Stimulated activated naive B cell treated with anti-CD40 and anti-IgM and Interleukin-4, amounts not matched to agents 10 μg/mL and 1 μg/mL and 100 μg/mL, for 72 hours (primary cell): ENCODE data around the gene LRRC17.
"Not testable (repeated sequence)": the region's sequence is repeated elsewhere in the genome, so short reads cannot be mapped to it uniquely, and the experiment has no call there.

ENCODE experiments used
- ATAC-seq, 2 donors: fragments of 150-1000 bp; cut with Tn5 transposase; replicated peaks; 2 replicates each; pipeline ENCODE4 v1.10.0; 2021; ENCODE audit warnings: moderate library complexity in 1 of 2
- DNase-seq: peaks from one replicate; pipeline ENCODE4 v3.0.0; 2021
- H3K27ac Mint-ChIP-seq: one replicate; pipeline ENCODE4 v1.8.0; 2022; ENCODE audit warnings: mild to moderate bottlenecking, mixed read lengths
- H3K27me3 Mint-ChIP-seq, 2 donors: one replicate each; pipeline ENCODE4 v1.8.0; 2022; ENCODE audit warnings: mixed read lengths in 2 of 2
- H3K36me3 Mint-ChIP-seq, 2 donors: one replicate each; pipeline ENCODE4 v1.8.0; 2022; ENCODE audit warnings: mixed read lengths in 2 of 2, mild to moderate bottlenecking in 1 of 2
- H3K4me1 Mint-ChIP-seq, 2 donors: one replicate each; pipeline ENCODE4 v1.8.0; 2022; ENCODE audit warnings: mixed read lengths in 2 of 2, mild to moderate bottlenecking in 1 of 2
- H3K4me3 Mint-ChIP-seq, 2 donors: one replicate each; pipeline ENCODE4 v1.8.0; 2022; ENCODE audit warnings: mild to moderate bottlenecking in 2 of 2, mixed read lengths in 2 of 2, moderate library complexity in 1 of 2
- H3K9me3 Mint-ChIP-seq, 2 donors: one replicate each; pipeline ENCODE4 v1.8.0; 2022; ENCODE audit warnings: mixed read lengths in 2 of 2, mild to moderate bottlenecking in 1 of 2

Gene LRRC17

DNA sequence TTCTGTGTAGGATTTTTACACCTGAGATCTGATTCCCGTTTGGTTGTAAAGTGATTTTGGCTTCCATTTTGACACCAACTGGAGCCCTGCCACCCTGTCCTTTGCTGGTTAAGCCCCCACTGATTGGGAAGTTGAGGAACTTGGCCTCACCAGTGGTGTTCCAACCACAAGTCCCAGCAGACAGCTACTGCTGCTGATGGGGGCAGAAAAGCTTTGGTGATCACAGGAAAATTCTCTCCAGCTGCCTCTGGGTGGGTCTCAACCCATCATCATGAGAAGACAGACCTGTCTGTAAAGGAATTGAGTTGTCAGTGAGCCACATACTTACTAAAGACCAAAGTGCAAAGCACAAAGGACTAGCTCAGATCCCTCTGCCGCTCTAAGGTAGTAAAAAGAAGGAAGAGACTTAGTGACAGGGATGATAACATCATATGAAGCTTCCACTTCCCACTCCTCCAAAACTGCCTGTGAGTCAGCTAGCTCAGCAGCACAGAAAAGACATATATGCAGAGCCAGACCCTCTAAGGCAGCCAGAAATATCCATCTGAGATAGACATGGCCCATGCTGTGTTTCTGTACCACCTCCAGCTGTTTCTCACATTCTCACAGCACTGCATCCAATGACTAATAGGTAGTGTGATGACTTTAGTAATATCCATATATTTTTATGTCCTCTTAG lies 22.4 kb upstream of the LRRC17 start:
- Mint-ChIP-seq H3K27ac (no peak overlapping the region), H3K9me3 (no peaks in the 10 kb centered on the region)
- no peak for ATAC-seq

DNA sequence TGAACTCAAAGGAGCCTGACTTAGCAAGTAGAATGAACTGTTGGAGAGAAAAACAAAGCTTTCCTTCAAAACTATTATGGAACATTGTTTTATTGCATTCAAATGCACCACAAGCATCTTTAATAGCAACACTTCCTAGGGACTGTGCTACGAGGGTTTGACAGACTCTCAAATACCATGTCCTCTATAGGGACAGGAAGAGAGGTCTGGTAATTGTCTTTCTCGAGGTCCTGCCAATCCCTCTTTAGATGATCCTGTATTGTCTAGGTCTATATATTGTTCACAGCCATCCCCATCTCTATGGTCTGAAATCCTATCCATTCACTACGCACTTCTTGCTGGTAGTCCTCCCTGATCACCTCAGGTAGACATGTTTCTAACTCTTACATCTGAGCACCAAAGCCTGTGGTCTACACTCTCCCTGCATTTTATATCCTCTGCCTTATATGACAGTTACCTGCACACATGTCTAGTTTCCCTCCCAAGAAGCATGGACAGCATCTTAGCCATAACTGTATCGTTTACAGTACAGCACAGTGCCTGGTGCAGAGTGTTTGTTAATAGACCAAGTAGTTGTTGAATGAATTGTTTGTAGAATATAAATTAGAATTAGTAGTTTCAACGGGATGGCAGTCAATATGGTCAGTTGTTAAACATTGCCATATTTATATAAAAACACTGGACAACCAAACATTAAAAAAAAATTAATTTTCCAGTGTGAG lies 21.7 kb upstream of the LRRC17 start:
- H3K4me1 Mint-ChIP-seq: peaks cover 0 to 2% of the 10 kb centered on the region in 2 donors
- H3K4me3 Mint-ChIP-seq: no peak overlapping the region
- H3K36me3 Mint-ChIP-seq: no peaks in the 10 kb centered on the region
- ATAC-seq (no peak), DNase-seq (no peak)
- no peaks in the 10 kb centered on the region for H3K27me3 Mint-ChIP-seq
- H3K27ac Mint-ChIP-seq: no peak overlapping the region
- H3K9me3 Mint-ChIP-seq: no peaks in the 10 kb centered on the region

More for the DNA sequence above, 22.4 kb upstream of the LRRC17 start:
- Mint-ChIP-seq H3K4me3 (no peak overlapping the region), H3K27me3 (no peaks in the 10 kb centered on the region), H3K36me3 (no peaks in the 10 kb centered on the region), H3K4me1 (peaks cover 0 to 2% of the 10 kb centered on the region in 2 donors)
- no peak for DNase-seq

- Mint-ChIP-seq H3K9me3 (no peaks in the 10 kb centered on the region), H3K27ac (no peak overlapping the region), H3K4me3 (no peak overlapping the region), H3K27me3 (no peaks in the 10 kb centered on the region), H3K36me3 (no peaks in the 10 kb centered on the region), H3K4me1 (peaks cover 0 to 2% of the 10 kb centered on the region in 2 donors)
- DNase-seq: no peak
- no peak for ATAC-seq
Observed at GRCh38 chr7:102891693-102892261, 21.0 kb upstream of the LRRC17 start.

GRCh38 chr7:102892631-102893278 lies 20.0 kb upstream of the LRRC17 start:
- Mint-ChIP-seq H3K27me3 (no peaks in the 10 kb centered on the region), H3K9me3 (no peaks in the 10 kb centered on the region), H3K27ac (no peak overlapping the region), H3K36me3 (no peaks in the 10 kb centered on the region), H3K4me1 (peaks cover 0 to 2% of the 10 kb centered on the region in 2 donors), H3K4me3 (no peak overlapping the region)
- no peak for DNase-seq
- peak; percentile 60 to 69 for ATAC-seq

GRCh38 chr7:102895602-102896001 lies 17.2 kb upstream of the LRRC17 start:
- DNase-seq (no peak), ATAC-seq (no peak)
- Mint-ChIP-seq H3K27me3 (no peaks in the 10 kb centered on the region), H3K36me3 (no peaks in the 10 kb centered on the region), H3K4me1 (peaks cover 0 to 2% of the 10 kb centered on the region in 2 donors), H3K4me3 (no peak overlapping the region), H3K9me3 (no peaks in the 10 kb centered on the region), H3K27ac (no peak overlapping the region)

- no peak overlapping the region for H3K27ac Mint-ChIP-seq
- no peaks in the 10 kb centered on the region for H3K36me3 Mint-ChIP-seq
- H3K4me3 Mint-ChIP-seq: no peak overlapping the region
- ATAC-seq: no peak
- no peaks in the 10 kb centered on the region for H3K27me3 Mint-ChIP-seq
- H3K4me1 Mint-ChIP-seq: peaks cover 0 to 2% of the 10 kb centered on the region in 2 donors
- no peak for DNase-seq
- H3K9me3 Mint-ChIP-seq: no peaks in the 10 kb centered on the region
Observed at GRCh38 chr7:102896585-102896984, 16.2 kb upstream of the LRRC17 start.

GRCh38 chr7:102897211-102897631 lies 15.6 kb upstream of the LRRC17 start:
- ATAC-seq (no peak), DNase-seq (no peak)
- Mint-ChIP-seq H3K27ac (no peak overlapping the region), H3K27me3 (no peaks in the 10 kb centered on the region), H3K36me3 (no peaks in the 10 kb centered on the region), H3K4me1 (peaks cover 0 to 2% of the 10 kb centered on the region in 2 donors), H3K9me3 (no peaks in the 10 kb centered on the region), H3K4me3 (no peak overlapping the region)

- H3K9me3 Mint-ChIP-seq: no peaks in the 10 kb centered on the region
- no peaks in the 10 kb centered on the region for H3K27me3 Mint-ChIP-seq
- peaks cover 0 to 2% of the 10 kb centered on the region in 2 donors for H3K4me1 Mint-ChIP-seq
- no peak overlapping the region for H3K4me3 Mint-ChIP-seq
- ATAC-seq (no peak), DNase-seq (no peak)
- H3K36me3 Mint-ChIP-seq: no peaks in the 10 kb centered on the region
- no peak overlapping the region for H3K27ac Mint-ChIP-seq
Observed at GRCh38 chr7:102897856-102898531, 14.8 kb upstream of the LRRC17 start.

DNA sequence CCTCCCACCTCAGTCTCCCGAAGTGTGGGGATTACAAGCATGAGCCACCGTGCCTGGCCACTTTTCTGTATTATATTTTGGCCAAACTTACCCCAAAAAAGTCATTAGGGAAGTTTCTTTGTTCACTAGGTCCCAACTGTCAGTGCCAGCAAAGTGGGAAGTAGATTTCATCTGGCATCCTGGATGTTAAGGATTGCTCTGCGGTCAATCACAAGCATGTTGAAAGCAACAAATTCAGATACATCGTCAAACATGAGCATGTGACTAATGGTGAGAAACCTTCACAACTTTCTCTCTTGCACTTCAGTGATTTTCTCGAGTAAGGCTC lies 14.3 kb upstream of the LRRC17 start:
- H3K27me3 Mint-ChIP-seq: no peaks in the 10 kb centered on the region
- no peak for ATAC-seq

DNA sequence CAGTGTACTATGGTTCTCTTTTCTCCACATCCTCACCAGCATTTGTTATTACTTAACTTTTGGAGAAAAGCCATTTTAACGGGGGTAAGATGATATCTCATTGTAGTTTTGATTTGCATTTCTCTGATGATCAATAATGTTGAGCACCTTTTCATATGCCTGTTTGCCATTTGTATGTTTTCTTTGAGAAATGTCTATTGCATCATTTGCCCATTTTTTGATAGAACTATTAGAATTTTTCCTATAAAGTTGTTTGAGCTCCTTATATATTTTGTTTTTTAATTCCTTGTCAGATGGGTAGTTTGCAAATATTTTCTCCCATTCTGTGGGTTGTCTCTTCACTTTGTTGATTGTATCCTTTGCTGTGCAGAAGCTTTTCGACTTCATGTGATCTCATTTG lies 10.7 kb upstream of the LRRC17 start:
- H3K4me3 Mint-ChIP-seq, ATAC-seq, DNase-seq, H3K27me3 Mint-ChIP-seq, H3K36me3 Mint-ChIP-seq, H3K27ac Mint-ChIP-seq, H3K4me1 Mint-ChIP-seq: not testable (repeated sequence)
- H3K9me3 Mint-ChIP-seq: peaks cover 0 to 13% of the 10 kb centered on the region in 2 donors

More for the DNA sequence above, 14.3 kb upstream of the LRRC17 start:
- H3K4me3 Mint-ChIP-seq: no peak overlapping the region
- no peak overlapping the region for H3K27ac Mint-ChIP-seq
- no peaks in the 10 kb centered on the region for H3K4me1 Mint-ChIP-seq
- no peaks in the 10 kb centered on the region for H3K36me3 Mint-ChIP-seq
- H3K9me3 Mint-ChIP-seq: no peaks in the 10 kb centered on the region
- DNase-seq: no peak

DNA sequence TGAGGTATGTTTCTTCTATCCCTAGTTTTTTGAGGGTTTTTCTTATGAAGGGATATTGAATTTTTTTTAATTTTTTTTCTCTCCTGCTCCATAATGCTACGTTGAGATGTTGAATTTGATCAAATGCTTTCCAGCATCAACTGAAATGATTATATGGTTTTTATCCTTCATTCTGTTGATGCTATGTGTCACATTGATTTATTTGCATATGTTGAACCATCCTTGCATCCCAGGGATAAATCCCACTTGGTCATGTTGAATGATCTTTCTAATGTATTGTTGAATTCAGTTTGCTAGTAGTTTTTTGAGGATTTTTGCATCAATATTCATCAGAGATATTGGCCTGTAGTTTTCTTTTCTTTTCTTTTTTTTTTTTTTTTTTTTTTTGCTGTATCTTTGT lies 9.2 kb upstream of the LRRC17 start:
- H3K4me1 Mint-ChIP-seq, H3K27ac Mint-ChIP-seq, ATAC-seq, DNase-seq, H3K27me3 Mint-ChIP-seq, H3K4me3 Mint-ChIP-seq: not testable (repeated sequence)
- Mint-ChIP-seq H3K36me3 (peaks cover 7 to 11% of the 10 kb centered on the region in 2 donors), H3K9me3 (peaks cover 0 to 13% of the 10 kb centered on the region in 2 donors)

DNA sequence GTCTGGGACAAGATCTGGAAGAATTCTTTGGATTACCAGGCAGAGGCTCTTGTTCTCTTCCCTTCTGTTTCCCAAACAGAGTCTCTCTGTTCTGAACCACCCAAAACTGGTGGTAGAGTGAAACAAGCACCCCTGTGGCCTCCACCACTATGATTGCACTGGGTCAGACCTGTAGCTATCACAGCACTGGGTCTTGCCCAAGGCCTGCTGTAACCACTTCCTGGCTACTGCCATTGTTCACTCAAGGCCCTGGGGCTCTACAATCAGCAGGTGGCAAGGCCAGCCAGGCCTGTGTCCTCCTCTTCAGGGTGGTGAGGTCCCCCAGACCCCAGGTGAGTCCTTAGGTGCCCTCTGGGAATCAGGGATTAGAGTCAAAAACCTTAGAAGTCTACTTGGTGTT lies 4.1 kb upstream of the LRRC17 start:
- Mint-ChIP-seq H3K4me1 (peaks cover 1 to 7% of the 10 kb centered on the region in 2 donors), H3K27ac (no peak overlapping the region), H3K36me3 (peaks cover 12 to 28% of the 10 kb centered on the region in 2 donors), H3K9me3 (peaks cover 0 to 13% of the 10 kb centered on the region in 2 donors), H3K27me3 (no peaks in the 10 kb centered on the region), H3K4me3 (no peak overlapping the region)
- no peak for ATAC-seq
- DNase-seq: no peak

- Mint-ChIP-seq H3K36me3 (peaks cover 4 to 16% of the 10 kb centered on the region in 2 donors), H3K4me1 (peaks cover 1 to 7% of the 10 kb centered on the region in 2 donors), H3K27ac (no peak overlapping the region), H3K9me3 (no peaks in the 10 kb centered on the region), H3K4me3 (no peak overlapping the region), H3K27me3 (no peaks in the 10 kb centered on the region)
- DNase-seq (no peak), ATAC-seq (no peak)
Observed at GRCh38 chr7:102913826-102914225, 1.0 kb downstream of the LRRC17 start.

GRCh38 chr7:102914585-102914984 lies 1.8 kb downstream of the LRRC17 start:
- Mint-ChIP-seq H3K27me3 (no peaks in the 10 kb centered on the region), H3K4me1 (peaks cover 1 to 7% of the 10 kb centered on the region in 2 donors), H3K4me3 (no peak overlapping the region), H3K36me3 (peaks cover 4 to 11% of the 10 kb centered on the region in 2 donors), H3K27ac (no peak overlapping the region), H3K9me3 (no peaks in the 10 kb centered on the region)
- DNase-seq: no peak
- no peak for ATAC-seq
